GM12892 (cell line): Measurements from ENCODE around the gene SMYD3.

ENCODE experiments used
- POLR2A ChIP-seq: IDR thresholded peaks from 2 replicates; pipeline ENCODE4 v1.6.1; 2011; ENCODE audit warnings: low read depth, low read length, control low read depth
- POLR2AphosphoS5 ChIP-seq: IDR thresholded peaks from 2 replicates; pipeline ENCODE4 v1.6.1; 2011; ENCODE audit warnings: low read depth, low read length, control low read depth
- TAF1 ChIP-seq: IDR thresholded peaks from 2 replicates; pipeline ENCODE4 v1.6.1; 2011; ENCODE audit warnings: low read depth, mild to moderate bottlenecking, control low read depth, low read length, borderline replicate concordance

DNA sequence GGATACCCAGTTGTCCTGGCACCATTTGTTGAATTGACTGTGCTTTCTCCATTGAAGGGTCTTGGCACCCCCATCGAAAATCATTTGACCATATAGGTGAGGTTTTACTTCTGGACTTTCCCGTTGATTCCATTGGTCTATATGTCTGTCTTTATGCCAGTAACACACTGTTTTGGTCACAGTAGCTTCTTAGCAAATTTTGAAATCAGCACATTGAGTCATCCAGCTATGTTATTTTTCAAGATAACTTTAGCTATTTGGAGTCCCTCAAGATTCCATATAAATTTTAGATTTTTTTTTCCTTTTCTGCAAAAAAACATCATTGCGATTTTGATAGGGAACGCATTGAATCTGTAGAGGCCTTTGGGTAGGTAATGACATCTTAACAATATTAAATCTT lies 235.6 kb downstream of the SMYD3 start:
- TF ChIP-seq POLR2AphosphoS5: no peak
- TF ChIP-seq POLR2A: no peak
- no peak for TF ChIP-seq TAF1
